ENCODE results near the gene SPECC1. TPM values are rescaled to one million over a fixed set of nuclear protein-coding genes. Genes with fewer than 3 reads are reported as not detected.

Gene SPECC1
- total and polyA plus RNA-seq, 2 of the 13 experiments (the other 11 are each of a cell fraction or from before 2014, with no cell fraction given) = 2.3 to 6.9 TPM

- Histone ChIP-seq H3K9me3 (ENCODE audit: low read length) (no peaks in the 10 kb centered on the region), H3K27me3 (ENCODE audit: control insufficient read depth in 1 of 2, insufficient read depth in 2 of 2, low read length in 2 of 2) (no peaks in the 10 kb centered on the region), H3K79me2 (ENCODE audit: insufficient read depth, low read length) (no peaks in the 10 kb centered on the region), H3K27ac (ENCODE audit: extremely low read length, insufficient read depth, low read length) (no peak overlapping the region), H3K4me3 (replicated peaks in 1 of 3; ENCODE audit: insufficient read depth in 1 of 3, low read depth in 2 of 3, low read length in 3 of 3) (no peak overlapping the region), H2AFZ (ENCODE audit: low read length) (no peak overlapping the region), H4K20me1 (ENCODE audit: insufficient read depth, low read length) (no peaks in the 10 kb centered on the region), H3K4me1 (ENCODE audit: insufficient read depth, low read length) (no peaks in the 10 kb centered on the region), H3K9ac (ENCODE audit: insufficient read depth, low read depth, low read length) (no peak overlapping the region), H3K4me2 (ENCODE audit: low read depth, low read length) (no peak overlapping the region), H3K36me3 (replicated peaks in 1 of 2; ENCODE audit: control insufficient read depth in 1 of 2, insufficient read depth in 2 of 2, low read length in 2 of 2) (no peaks in the 10 kb centered on the region)
- in situ Hi-C loops (cut with HindIII; ENCODE audit: extremely low pct_ligation_motif_present, low pct_unique_long_range_greater_than_20kb) (no loop called here), intact Hi-C loops (cut with micrococcal nuclease; ENCODE audit: unreplicated experiment) (no loop called here)
- TF ChIP-seq ZNF619 (CRISPR knock-in tag; IDR thresholded peaks at IDR 0.05) = no peak
- no peak for TF ChIP-seq ZBTB34 (CRISPR knock-in tag; IDR thresholded peaks at IDR 0.05)
- no peak for TF ChIP-seq ZFP62 (CRISPR knock-in tag; IDR thresholded peaks at IDR 0.05)
- no peak for TF ChIP-seq ZNF234 (CRISPR knock-in tag; conservative IDR thresholded peaks at IDR 0.05)
- TF ChIP-seq, protein P1, sequence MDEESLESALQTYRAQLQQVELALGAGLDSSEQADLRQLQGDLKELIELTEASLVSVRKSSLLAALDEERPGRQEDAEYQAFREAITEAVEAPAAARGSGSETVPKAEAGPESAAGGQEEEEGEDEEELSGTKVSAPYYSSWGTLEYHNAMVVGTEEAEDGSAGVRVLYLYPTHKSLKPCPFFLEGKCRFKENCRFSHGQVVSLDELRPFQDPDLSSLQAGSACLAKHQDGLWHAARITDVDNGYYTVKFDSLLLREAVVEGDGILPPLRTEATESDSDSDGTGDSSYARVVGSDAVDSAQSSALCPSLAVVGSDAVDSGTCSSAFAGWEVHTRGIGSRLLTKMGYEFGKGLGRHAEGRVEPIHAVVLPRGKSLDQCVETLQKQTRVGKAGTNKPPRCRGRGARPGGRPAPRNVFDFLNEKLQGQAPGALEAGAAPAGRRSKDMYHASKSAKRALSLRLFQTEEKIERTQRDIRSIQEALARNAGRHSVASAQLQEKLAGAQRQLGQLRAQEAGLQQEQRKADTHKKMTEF (CRISPR knock-in tag; IDR thresholded peaks at IDR 0.05) = no peak
- TF ChIP-seq, protein P2, sequence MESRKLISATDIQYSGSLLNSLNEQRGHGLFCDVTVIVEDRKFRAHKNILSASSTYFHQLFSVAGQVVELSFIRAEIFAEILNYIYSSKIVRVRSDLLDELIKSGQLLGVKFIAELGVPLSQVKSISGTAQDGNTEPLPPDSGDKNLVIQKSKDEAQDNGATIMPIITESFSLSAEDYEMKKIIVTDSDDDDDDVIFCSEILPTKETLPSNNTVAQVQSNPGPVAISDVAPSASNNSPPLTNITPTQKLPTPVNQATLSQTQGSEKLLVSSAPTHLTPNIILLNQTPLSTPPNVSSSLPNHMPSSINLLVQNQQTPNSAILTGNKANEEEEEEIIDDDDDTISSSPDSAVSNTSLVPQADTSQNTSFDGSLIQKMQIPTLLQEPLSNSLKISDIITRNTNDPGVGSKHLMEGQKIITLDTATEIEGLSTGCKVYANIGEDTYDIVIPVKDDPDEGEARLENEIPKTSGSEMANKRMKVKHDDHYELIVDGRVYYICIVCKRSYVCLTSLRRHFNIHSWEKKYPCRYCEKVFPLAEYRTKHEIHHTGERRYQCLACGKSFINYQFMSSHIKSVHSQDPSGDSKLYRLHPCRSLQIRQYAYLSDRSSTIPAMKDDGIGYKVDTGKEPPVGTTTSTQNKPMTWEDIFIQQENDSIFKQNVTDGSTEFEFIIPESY (CRISPR knock-in tag; IDR thresholded peaks at IDR 0.05) = no peak
- TF ChIP-seq ZFP82 (CRISPR knock-in tag; IDR thresholded peaks at IDR 0.05; ENCODE audit: borderline replicate concordance) = no peak
- no peak for TF ChIP-seq FOXC1 (CRISPR knock-in tag; IDR thresholded peaks at IDR 0.05; ENCODE audit: borderline replicate concordance)
- TF ChIP-seq MYNN (CRISPR knock-in tag; IDR thresholded peaks at IDR 0.05; ENCODE audit: low read depth) = no peak
- no peak for TF ChIP-seq ZNF501 (CRISPR knock-in tag; IDR thresholded peaks at IDR 0.05)
- no peak for TF ChIP-seq ZNF720 (CRISPR knock-in tag; IDR thresholded peaks at IDR 0.05)
- TF ChIP-seq CENPX (CRISPR knock-in tag; IDR thresholded peaks at IDR 0.05) = no peak
- TF ChIP-seq ZNF883 (CRISPR knock-in tag; IDR thresholded peaks at IDR 0.05; ENCODE audit: not compliant biosample characterization) = no peak
- no peak for TF ChIP-seq ZNF563 (CRISPR knock-in tag; IDR thresholded peaks at IDR 0.05)
- WGBS (ENCODE audit: low lambda C conversion rate) = 38% methylated on average over 3 of the region's 3 CpGs
- ChIA-PET CTCF (ENCODE audit: low intra/inter-chr PET ratio, low total read pairs) (no interaction called here), POLR2A (no interaction called here)
- ATAC-seq (no peak), FAIRE-seq (no peak), DNase-seq (ENCODE audit: low spot score) (no peak)
- BruUV-seq (replicated peaks) = no TSS peak
Measured at GRCh38 chr17:20257798-20258197, 248.6 kb downstream of the SPECC1 start.
